Embryonic facial prominence (tissue), 1 donor: ENCODE results near the gene RNF113B.

Experiments
- DNase-seq: peaks from one replicate; pipeline ENCODE4 v3.0.0-alpha.2; 2016; ENCODE audit errors: extremely low spot score

RNF113B gene

DNA sequence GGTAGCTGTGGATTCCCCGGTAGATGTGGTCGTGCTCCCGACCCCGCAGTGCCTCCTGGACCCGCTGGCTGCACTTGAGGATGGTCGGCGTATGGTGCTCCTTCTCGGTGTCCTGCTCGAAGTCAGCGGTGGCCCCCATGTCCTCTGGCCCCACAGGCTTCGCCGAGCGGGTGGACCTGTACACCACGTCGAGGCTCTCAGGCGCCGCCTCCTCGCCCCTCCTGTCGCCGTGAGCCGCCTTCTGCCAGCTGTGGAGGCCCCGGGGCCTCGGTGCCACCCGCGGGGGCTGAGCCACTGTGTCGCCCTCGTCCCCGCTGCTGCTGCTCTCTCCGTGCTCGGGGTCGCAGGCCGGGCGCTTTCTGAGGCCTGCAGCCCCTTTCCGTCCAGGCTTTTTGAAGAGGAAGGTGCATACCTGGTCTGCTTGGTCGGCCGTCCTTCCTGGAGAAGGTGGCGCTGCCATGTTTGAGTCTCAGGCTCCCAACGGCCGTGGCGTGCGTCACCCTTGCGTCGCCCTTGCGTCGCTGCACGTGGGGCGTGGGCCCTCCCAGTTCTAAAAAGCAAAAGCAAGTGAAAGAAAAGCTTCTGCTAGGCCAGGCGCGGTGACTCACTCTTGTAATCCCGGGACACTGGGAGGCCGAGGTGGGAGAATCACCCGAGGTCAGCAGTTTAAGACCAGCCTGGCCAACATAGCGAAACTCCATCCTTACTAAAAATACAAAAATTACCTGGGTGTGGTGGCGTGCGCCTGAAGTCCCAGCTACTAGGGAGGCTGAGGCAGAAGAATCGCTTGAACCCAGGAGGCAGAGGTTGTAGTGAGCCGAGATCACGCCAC is at the start of gene RNF113B:
Gene RNF113B (minus strand): TSS at position 493 of the 832 bp plus-strand sequence. CDS start 33 bp downstream, at position 460.
- DNase-seq = no peak

DNA sequence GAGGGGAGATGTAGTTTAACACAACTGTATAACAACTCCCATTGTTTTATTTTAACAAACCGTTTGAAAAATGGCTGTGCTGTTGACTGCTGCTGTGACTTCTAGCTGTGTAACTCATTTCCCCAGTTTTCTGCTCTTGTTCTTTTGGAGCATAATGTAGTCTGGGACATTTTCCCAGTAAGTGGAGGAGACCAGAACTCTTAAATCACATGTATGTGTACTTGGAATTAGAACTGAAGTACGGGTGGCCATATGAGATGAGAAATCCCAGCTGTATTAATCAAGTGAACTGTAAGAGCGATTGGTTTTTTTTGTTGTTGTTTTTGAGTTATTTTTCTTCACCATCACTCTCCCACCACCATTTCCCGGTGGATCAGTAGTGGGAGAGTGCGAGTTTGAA is 49.4 kb upstream of the RNF113B start:
- DNase-seq = no peak

DNA sequence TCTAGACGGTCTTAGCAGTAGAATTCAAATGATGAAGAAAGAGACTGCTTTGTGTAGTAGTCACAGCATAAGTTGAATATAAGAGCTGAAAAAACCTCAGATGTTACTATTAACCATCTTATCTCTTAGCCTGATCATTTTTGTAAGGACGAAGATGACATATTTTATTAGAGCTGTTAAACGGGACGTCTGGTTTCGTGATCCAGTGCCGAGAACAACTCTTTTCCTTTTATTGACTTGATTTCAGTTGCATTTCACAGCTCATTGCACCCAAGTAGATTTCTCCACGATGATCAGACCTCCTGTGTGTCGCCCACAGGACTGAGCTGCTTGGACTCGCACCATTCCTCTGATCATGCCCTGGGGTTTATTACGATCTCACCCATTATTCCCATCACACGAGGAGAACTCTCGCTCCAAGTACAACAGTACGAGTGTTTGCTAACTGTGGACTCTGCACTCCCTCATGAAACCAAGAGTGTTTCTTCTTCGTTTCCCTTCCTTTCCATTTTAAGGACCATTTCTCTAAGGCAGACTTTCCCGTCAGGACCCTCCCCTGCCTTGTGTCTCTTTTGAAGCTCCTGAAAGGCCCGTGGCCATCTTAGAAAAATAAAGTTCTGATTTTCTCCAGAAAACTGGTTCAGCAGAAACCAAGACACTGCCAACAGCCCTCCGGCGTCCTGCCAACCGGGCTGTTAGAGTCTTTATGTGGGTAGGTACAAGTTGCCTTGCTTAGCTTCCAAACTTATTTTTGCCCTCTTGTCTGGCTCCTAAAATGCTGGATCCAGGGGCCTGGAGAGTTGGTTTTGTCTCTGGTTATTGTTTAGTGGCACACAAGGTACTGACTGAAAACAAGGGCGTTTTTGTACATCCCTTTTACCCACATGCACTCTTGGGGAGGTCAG is 48.2 kb upstream of the RNF113B start:
- no peak for DNase-seq

DNA sequence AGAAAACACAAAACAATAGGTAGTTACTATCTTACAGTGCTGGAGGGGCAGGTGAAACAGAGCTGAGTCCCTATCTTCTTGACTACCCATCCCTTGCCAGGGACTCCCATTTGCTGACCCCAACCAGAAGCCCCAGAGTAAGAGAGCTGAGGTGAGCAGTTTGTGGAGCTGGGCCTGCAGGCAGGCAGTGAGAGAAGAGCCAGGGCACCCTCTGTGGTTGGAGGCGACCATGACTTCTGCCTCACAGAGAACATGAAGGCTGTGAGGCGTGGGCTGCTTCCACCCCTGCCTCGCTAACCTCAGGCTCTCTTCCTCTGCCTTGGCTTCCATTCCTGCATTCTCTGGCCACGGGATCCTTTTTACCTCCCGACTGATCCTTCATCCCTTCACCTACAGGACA is 47.5 kb upstream of the RNF113B start:
- no peak for DNase-seq

DNA sequence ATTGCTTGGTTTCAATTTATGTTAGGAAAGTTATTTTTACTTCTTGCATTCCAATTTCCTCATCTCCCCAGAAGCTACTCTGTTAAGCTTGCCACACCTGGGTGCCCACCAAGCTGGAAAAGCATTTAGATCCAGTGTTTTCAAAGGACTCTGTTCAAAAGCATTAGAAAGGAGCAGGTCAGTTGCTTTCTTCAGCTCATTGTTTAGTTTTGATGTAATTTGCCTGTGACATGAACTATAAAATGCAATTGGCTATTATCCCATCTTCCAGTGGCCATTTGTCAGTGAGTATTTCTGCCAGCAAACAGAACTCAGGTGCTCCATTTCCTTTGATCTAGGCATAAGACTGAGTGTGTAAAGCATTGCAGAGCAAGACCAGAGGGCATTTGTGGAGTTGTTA is 46.7 kb upstream of the RNF113B start:
- no peak for DNase-seq

DNA sequence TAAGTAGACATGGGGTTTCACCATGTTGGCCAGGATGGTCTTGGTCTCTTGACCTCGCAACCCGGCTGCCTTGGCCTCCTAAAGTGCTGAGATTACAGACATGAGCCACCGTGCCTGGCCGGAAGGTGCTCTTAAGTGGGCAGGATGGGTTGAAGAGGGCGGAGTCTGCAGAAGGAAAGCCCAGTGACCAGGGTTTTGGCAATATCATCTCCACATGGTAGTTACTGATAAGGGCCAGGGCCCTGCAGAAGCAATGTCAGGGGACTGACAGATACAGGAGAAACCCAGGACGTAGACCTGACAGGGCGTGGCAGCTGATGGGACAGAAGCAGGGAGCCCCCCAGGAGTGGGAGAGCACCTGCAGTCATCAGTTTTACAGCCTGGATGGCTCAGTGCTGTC is 45.7 kb upstream of the RNF113B start:
- no peak for DNase-seq

DNA sequence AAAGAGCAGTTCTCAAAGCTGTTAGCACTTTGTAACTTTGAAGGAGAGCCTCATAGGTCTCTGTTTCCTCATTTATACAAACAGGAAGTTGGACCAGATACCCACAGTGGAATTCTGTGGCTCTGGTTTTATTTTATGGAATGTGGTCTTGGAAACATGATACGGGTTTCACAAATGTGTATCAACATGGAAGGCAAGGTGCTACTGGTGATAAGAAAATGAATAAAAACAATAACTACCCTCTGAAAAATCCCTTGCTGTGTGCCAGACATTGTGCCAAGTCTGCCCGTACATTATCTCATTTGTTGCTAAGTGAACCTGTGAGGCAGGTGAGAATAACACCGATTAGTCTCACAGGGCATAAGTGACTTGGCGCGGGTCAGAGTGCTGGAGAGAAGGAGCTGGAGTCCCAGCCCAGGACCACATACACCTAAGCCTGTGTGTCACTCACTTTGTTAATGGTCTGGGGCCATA is 45.0 kb upstream of the RNF113B start:
- no peak for DNase-seq

DNA sequence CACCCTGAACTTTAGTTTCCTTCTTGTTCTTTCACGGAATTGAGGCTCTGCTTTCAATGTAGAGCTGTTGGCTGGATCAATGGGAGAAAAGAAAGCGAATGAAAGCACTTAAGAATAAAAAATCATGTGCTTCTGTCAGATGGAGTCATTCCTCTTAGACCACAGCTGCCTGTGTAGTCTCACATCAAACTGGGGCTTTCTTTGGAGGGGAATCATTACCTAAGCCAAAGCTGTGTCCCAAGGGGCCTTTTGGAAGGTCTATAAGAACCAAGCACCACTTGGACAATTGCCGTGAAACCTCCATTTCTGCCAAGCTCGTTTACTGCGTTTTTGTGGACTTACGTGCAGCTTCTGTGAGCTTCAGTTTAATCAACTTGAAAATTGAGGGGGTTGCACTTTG is 44.2 kb upstream of the RNF113B start:
- no peak for DNase-seq

DNA sequence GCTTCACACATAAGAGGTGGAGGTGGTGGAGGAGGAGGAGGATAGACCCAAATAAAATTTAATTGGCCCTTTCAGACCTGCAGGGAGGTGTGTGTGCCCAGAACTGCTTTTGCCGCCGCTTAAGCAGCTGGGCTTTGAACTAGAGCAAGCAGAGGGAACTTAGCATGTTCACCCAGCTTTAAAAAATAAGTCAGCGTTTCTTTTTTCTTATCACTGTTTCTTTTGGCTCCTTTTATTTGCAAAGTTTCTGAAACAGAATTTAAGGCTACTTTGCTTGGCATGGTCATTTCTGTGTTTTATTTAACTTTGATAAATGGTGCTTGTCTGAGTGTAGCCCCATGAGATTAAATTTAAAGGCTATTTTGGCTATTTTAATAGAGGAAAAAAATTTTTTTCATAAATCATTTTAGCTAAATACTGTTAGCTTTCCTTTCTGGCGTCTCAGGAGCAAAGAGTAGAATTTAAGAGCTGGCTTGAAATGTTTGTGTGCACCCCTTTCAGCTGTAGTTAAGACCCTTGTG is 43.3 kb upstream of the RNF113B start:
- no peak for DNase-seq

DNA sequence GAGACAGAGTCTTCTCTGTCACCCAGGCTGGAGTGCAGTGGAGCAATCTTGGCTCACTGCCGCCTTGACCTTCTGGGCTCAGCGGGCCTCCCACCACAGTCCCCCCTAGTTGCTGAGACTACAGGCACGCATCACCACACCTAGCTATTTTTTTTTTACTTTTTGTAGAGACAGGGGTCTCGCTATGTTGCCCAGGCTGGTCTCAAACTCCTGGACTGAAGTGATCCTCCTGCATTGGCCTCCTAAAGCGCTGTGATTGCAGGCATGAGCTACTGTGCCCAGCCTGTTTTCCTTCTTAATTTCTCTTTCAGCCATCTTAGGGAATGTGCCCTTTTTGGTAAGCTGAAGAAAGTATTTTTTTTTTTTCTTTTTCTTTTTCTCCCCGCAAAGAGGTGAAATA is 42.6 kb upstream of the RNF113B start:
- DNase-seq = no peak

DNA sequence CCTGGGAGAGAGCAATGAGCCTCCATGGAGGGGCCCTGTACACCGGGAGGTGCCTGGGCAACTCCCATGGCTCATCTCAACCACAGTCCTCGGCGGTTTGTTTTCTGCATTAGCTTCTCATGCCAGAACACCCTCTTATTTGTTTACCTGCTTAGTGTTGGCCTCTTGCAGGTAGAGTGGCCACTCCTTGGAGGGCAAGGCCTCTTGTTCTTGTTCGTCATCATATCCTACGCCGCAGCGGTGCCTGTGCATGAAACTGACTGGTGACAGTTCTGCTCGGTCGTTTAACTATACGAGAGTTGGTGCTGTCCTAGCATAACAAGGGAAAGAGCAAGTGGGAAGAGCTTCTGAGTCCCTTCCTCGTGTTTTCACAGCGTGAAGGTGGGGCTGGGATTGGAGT is 40.5 kb upstream of the RNF113B start:
- DNase-seq = no peak

DNA sequence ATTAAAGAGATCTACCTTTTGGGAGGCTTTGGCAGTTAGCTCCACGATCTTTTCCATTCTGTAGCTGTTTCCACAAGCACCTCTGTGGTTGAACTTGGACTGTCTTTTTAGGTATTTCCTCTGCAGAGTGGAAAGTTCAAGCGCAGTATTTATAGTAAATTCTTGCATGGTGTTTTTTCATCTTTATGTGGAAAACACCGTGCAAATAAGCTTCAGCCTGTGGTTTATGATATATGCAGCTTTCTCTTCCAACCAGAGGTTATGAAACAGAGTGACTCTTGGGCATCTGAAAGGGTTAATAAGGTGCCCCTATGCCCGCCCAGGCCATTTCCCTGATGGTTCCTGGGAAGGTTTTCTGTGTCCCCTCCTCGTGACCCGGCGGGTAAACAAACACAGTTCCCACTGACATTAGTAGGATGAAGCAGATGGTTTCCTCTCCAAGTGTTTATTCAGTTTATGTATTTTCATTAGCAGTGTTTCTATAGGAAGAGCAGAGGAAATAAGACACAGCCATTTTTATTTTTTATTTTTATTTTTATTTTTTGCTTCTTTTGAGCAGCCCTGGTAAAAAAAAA is 39.7 kb upstream of the RNF113B start:
- DNase-seq = no peak

DNA sequence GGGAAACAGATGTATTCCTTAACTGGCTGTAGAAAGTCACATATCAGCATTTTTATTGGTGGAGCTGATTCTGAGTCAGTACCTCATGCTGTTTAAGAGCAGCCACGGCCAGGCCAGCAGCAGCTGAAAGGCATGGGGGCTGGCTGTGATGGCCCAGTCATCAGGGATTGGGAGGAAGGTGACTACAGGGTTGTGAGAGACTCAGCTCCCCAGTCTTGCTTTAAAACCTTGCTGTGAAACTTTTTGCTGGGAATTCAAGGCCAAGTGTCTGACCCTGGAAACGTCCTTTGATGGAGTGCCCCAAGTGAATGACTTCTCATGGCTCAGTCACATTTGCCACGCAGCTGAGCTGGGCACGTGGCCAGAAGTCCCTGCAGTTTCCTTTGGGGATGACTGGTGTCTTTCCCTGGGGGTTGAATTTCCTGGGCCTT is 39.1 kb upstream of the RNF113B start:
- DNase-seq = no peak

DNA sequence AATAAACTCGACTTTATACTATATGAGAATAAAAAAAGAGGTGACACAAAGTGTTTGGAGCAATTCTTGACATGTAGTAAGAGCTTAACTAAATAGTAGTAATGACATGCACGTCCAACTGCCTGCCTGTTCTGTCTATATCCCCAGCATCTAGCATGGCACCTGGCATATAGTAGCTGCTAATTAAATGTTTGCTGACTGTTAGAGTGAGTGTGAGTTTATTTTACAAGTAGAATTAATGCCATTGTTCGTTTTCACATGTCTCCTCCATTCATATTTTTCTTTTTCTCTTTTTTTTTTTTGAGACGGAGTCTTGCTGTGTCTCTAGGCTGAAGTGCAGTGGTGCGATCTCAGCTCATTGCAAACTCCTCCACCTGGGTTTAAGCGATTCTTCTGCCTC is 38.4 kb upstream of the RNF113B start:
- DNase-seq = no peak

DNA sequence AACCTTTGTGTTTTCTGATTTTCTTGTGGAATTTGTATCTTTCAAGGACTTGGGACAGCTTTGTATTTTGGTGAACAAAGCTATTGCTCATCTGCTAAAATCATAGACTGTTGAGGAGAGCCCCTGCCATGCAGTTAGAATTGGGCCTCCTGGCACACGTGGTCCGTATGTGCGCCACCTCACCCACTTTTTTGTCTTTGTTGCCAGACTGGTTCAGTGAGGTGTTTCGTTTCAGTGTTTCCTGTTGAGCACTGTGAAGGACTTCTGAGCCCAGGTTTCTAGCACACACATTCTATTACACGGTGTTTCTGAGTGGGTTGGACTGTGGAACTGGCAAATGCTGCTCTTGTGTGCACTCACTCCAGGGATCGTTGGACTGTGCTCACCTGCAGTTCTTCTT is 37.6 kb upstream of the RNF113B start:
- no peak for DNase-seq

DNA sequence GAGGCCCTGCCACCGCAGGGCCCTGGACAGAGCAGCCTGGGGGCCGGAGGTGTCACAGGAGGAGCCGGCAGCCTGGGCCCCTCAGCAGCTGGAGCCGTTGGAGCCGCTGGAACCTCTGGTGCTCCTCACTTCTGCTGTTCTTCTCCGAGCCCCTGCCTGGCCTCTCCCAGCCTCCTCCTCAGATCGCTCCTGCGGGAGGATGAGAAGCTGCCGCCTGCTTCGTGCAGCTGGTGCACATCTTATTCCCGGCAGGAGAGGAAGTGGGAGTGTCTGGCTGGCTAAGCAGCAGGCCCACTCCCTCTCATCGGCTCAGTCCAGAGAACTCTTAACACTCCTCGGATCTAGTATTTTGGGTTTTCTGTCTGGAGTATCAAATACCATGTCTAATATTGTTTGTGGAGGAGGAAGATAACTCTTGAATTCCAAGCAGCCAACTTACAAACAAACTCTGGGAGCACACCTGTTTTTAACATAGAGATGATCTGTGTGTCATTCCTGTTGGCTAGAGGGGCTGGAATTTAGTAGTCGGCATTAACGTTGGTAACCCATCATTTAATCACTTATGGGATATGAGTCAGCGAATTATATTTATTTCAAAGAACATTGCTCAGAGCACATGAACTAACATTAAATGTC is 37.1 kb upstream of the RNF113B start:
- DNase-seq = no peak

DNA sequence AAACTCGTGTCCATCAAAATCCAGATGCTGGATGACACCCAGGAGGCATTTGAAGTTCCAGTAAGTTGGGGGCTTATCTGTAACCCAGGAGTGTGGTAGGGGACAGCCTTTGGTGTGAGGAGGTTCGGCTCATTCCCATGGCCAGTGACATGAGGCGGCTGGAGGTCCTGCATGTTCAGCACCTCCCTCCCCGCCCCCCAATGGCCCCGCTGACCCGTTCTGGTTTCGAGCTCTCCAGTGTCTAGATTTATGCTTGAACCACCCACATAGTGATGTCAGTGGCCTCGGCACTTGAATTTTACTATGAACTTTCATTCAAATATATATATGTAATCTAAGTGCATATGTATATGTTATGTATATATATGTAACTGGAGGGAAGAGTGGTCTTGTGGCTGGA is 36.3 kb upstream of the RNF113B start:
- no peak for DNase-seq

DNA sequence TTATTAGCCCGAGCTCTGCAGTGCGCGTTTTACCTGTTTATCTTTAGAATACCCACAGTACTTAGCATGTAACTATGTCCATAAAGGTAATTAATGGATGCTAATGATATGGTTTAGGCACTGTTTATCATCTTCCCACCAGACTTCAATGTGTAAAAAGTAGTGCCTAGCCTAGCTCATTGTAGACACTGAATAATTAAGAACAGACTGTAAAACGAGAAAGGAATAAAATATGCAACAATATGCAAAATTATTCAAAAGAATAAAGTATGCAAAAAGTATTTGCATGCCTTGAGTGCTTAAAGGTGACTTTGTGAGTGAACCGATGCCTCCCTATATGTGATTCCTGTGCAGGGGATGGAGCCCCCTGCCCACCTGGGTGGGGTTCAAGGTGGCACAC is 35.7 kb upstream of the RNF113B start:
- no peak for DNase-seq

DNA sequence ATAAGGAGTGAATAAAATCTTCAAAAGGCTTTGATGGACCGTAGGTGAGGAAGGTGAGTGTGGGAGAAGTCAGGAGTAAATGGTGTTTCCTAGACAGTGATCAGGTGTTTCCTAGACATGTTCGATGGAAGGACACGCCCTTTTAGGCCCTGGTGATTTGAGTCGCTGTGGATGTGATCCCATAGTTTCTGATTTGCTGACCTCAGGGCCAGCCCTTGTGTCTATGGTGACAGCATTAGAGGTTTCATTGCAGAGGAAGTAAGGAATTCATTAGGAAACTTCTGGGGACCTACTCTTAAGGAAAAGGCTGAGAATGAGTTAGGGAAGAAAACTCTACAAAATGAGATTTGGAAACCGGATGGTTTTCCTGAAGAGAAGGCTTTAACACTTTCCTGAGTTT is 31.5 kb upstream of the RNF113B start:
- no peak for DNase-seq

DNA sequence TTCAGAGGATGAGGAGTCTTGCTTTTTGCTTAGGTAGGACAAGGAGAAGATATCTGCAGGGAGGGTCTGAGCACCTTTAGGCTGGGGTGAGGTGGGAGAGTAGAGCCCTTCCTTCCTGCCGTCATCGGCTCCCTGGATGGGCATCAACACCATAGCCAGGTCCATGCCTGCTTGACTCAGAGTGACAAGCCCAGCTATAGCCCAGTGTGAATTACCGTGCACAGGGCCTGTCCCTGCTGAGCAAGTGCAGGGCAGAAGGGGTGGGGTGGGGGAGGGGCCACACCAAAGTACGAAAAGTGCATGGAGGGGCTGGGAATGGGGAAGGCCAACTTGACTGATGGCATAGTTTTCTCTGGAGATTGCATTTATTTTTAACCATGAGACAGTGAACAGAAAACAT is 30.3 kb upstream of the RNF113B start:
- no peak for DNase-seq

DNA sequence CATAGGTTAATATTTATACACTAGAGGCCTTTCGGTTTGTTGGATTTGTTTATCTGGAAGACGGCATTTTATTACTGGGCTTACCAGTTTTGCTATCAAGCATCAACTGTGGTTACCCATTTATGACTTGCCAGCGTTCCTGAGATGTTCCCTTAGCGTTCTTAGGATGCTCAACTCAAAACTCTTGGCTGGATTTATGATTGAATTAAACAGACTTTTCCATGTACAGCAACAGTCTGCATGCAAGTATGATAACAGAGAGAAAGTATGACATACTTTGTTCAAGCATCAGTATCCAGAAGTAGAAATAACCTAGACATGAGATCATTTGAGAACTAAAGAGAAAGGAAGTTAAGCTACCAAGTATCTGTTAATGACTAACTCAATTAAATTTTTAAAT is 29.9 kb upstream of the RNF113B start:
- DNase-seq = no peak

DNA sequence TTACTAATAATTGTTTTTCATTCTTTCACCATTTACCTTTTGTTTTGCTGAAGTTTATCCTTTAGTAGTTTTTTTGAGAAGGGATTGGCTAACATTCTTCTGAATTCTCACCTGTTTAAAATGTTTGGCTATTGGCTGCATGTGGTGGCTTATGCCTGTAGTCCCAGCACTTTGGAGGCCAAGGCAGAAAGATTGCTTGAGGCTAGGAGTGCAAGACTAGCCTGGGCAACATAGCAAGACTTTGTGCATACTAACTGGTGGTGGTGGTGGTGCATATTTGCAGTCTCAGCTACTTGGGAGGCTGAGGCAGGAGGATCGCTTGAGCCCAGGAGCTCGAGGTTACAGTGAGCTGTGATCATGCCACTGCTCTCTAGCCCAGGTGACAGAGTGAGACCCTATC is 27.5 kb upstream of the RNF113B start:
- DNase-seq = no peak
